ENCODE data around the gene SYNRG.

Gene SYNRG

GRCh38 chr17:37493249-37494027, 115.8 kb downstream of the SYNRG start:
- Histone ChIP-seq H3K36me3 (ENCODE audit: insufficient read depth, low read length) (peaks cover 4% of the 10 kb centered on the region), H3K4me1 (ENCODE audit: control insufficient read depth, insufficient read depth, low read length) (peaks cover 51% of the 10 kb centered on the region), H3K4me2 (ENCODE audit: low read length) (peak overlapping the region; percentile 42), H3K9ac (ENCODE audit: low read depth, low read length) (peak overlapping the region; percentile 43), H3K9me3 (replicated peaks; ENCODE audit: low read length) (no peaks in the 10 kb centered on the region), H3K27me3 (ENCODE audit: control insufficient read depth, insufficient read depth, low read length) (no peaks in the 10 kb centered on the region), H3K4me3 (ENCODE audit: low read length) (peak overlapping the region; percentile 36)

GRCh38 chr17:37492167-37492566, 117.1 kb downstream of the SYNRG start:
- peak overlapping the region; percentile 99 for H3K9ac ChIP-seq (ENCODE audit: low read depth, low read length)
- H3K36me3 ChIP-seq (ENCODE audit: insufficient read depth, low read length) = peaks cover 4% of the 10 kb centered on the region
- peaks cover 58% of the 10 kb centered on the region for H3K4me1 ChIP-seq (ENCODE audit: control insufficient read depth, insufficient read depth, low read length)
- H3K27me3 ChIP-seq (ENCODE audit: control insufficient read depth, insufficient read depth, low read length) = no peaks in the 10 kb centered on the region
- peak overlapping the region; percentile 89 for H3K4me3 ChIP-seq (ENCODE audit: low read length)
- no peaks in the 10 kb centered on the region for H3K9me3 ChIP-seq (replicated peaks; ENCODE audit: low read length)
- H3K4me2 ChIP-seq (ENCODE audit: low read length) = peak overlapping the region; percentile 92

- no peaks in the 10 kb centered on the region for H3K27me3 ChIP-seq (ENCODE audit: control insufficient read depth, insufficient read depth, low read length)
- H3K4me3 ChIP-seq (ENCODE audit: low read length) = peak overlapping the region; percentile 89
- peaks cover 58% of the 10 kb centered on the region for H3K4me1 ChIP-seq (ENCODE audit: control insufficient read depth, insufficient read depth, low read length)
- peak overlapping the region; percentile 99 for H3K9ac ChIP-seq (ENCODE audit: low read depth, low read length)
- H3K9me3 ChIP-seq (replicated peaks; ENCODE audit: low read length) = no peaks in the 10 kb centered on the region
- H3K4me2 ChIP-seq (ENCODE audit: low read length) = peak overlapping the region; percentile 92
- peaks cover 4% of the 10 kb centered on the region for H3K36me3 ChIP-seq (ENCODE audit: insufficient read depth, low read length)
Measured at GRCh38 chr17:37490638-37491614, 118.3 kb downstream of the SYNRG start.

GRCh38 chr17:37490022-37490587, 119.1 kb downstream of the SYNRG start:
- peak overlapping the region; percentile 89 for H3K4me3 ChIP-seq (ENCODE audit: low read length)
- H3K36me3 ChIP-seq (ENCODE audit: insufficient read depth, low read length) = peaks cover 1% of the 10 kb centered on the region
- H3K27me3 ChIP-seq (ENCODE audit: control insufficient read depth, insufficient read depth, low read length) = no peaks in the 10 kb centered on the region
- peak overlapping the region; percentile 99 for H3K9ac ChIP-seq (ENCODE audit: low read depth, low read length)
- H3K4me1 ChIP-seq (ENCODE audit: control insufficient read depth, insufficient read depth, low read length) = peaks cover 55% of the 10 kb centered on the region
- no peaks in the 10 kb centered on the region for H3K9me3 ChIP-seq (replicated peaks; ENCODE audit: low read length)
- H3K4me2 ChIP-seq (ENCODE audit: low read length) = peak overlapping the region; percentile 92

- peak within 1 kb of the TSS; percentile 89 for H3K4me3 ChIP-seq (ENCODE audit: low read length)
- H3K4me1 ChIP-seq (ENCODE audit: control insufficient read depth, insufficient read depth, low read length) = peaks cover 48% of the 10 kb centered on the region
- peak within 1 kb of the TSS; percentile 100 for H3K4me2 ChIP-seq (ENCODE audit: low read length)
- peak within 1 kb of the TSS; percentile 99 for H3K9ac ChIP-seq (ENCODE audit: low read depth, low read length)
- no peaks in the 10 kb centered on the region for H3K27me3 ChIP-seq (ENCODE audit: control insufficient read depth, insufficient read depth, low read length)
- H3K9me3 ChIP-seq (replicated peaks; ENCODE audit: low read length) = no peaks in the 10 kb centered on the region
- H3K36me3 ChIP-seq (ENCODE audit: insufficient read depth, low read length) = no peaks in the 10 kb centered on the region
Measured at GRCh38 chr17:37489197-37490001, 119.8 kb downstream of the SYNRG start, which contains the start of gene DUSP14. TSS of gene DUSP14 (plus strand) at chr17:37489891. CDS start at chr17:37512273, 22,382 bp downstream.

- Histone ChIP-seq H3K9me3 (replicated peaks; ENCODE audit: low read length) (no peaks in the 10 kb centered on the region), H3K9ac (ENCODE audit: low read depth, low read length) (peak overlapping the region; percentile 99), H3K4me3 (ENCODE audit: low read length) (peak overlapping the region; percentile 89), H3K4me1 (ENCODE audit: control insufficient read depth, insufficient read depth, low read length) (peaks cover 46% of the 10 kb centered on the region), H3K4me2 (ENCODE audit: low read length) (peak overlapping the region; percentile 100), H3K36me3 (ENCODE audit: insufficient read depth, low read length) (no peaks in the 10 kb centered on the region), H3K27me3 (ENCODE audit: control insufficient read depth, insufficient read depth, low read length) (no peaks in the 10 kb centered on the region)
Measured at GRCh38 chr17:37488607-37489196, 120.5 kb downstream of the SYNRG start.

GRCh38 chr17:37488009-37488604, 121.1 kb downstream of the SYNRG start:
- Histone ChIP-seq H3K4me3 (ENCODE audit: low read length) (peak overlapping the region; percentile 89), H3K27me3 (ENCODE audit: control insufficient read depth, insufficient read depth, low read length) (no peaks in the 10 kb centered on the region), H3K4me2 (ENCODE audit: low read length) (peak overlapping the region; percentile 100), H3K9ac (ENCODE audit: low read depth, low read length) (peak overlapping the region; percentile 99), H3K36me3 (ENCODE audit: insufficient read depth, low read length) (no peaks in the 10 kb centered on the region), H3K4me1 (ENCODE audit: control insufficient read depth, insufficient read depth, low read length) (peaks cover 48% of the 10 kb centered on the region), H3K9me3 (replicated peaks; ENCODE audit: low read length) (no peaks in the 10 kb centered on the region)

GRCh38 chr17:37485938-37486570, 123.2 kb downstream of the SYNRG start:
- no peaks in the 10 kb centered on the region for H3K9me3 ChIP-seq (replicated peaks; ENCODE audit: low read length)
- no peaks in the 10 kb centered on the region for H3K36me3 ChIP-seq (ENCODE audit: insufficient read depth, low read length)
- no peak overlapping the region for H3K4me3 ChIP-seq (ENCODE audit: low read length)
- H3K9ac ChIP-seq (ENCODE audit: low read depth, low read length) = no peak overlapping the region
- H3K27me3 ChIP-seq (ENCODE audit: control insufficient read depth, insufficient read depth, low read length) = no peaks in the 10 kb centered on the region
- H3K4me2 ChIP-seq (ENCODE audit: low read length) = no peak overlapping the region
- H3K4me1 ChIP-seq (ENCODE audit: control insufficient read depth, insufficient read depth, low read length) = peaks cover 31% of the 10 kb centered on the region

GRCh38 chr17:37483311-37484039, 125.7 kb downstream of the SYNRG start:
- Histone ChIP-seq H3K9ac (ENCODE audit: low read depth, low read length) (no peak overlapping the region), H3K4me2 (ENCODE audit: low read length) (no peak overlapping the region), H3K36me3 (ENCODE audit: insufficient read depth, low read length) (peaks cover 7% of the 10 kb centered on the region), H3K9me3 (replicated peaks; ENCODE audit: low read length) (no peaks in the 10 kb centered on the region), H3K4me3 (ENCODE audit: low read length) (no peak overlapping the region), H3K4me1 (ENCODE audit: control insufficient read depth, insufficient read depth, low read length) (peaks cover 23% of the 10 kb centered on the region), H3K27me3 (ENCODE audit: control insufficient read depth, insufficient read depth, low read length) (no peaks in the 10 kb centered on the region)

Measured in skeletal muscle satellite cell (primary cell).